Central memory CD8-positive, alpha-beta T cell (primary cell): ENCODE results near the gene GPC5.

Experiments used
- ATAC-seq: fragments of 150-1000 bp; cut with Tn5 transposase; replicated peaks from 2 replicates; pipeline ENCODE4 v1.10.0; 2022; ENCODE audit warnings: mild to moderate bottlenecking, moderate FRiP score, moderate number of reproducible peaks; ENCODE audit not compliant: poor library complexity, severe bottlenecking; ENCODE audit errors: extremely low read depth
- DNase-seq, 2 donors: peaks; one replicate each; pipeline ENCODE4 v3.0.0; 2021; ENCODE audit warnings: low spot score in 2 of 2
- H3K27ac Mint-ChIP-seq: one replicate; pipeline ENCODE4 v1.8.0; 2022; ENCODE audit warnings: low read depth, mild to moderate bottlenecking, moderate library complexity, mixed read lengths
- H3K27me3 Mint-ChIP-seq: one replicate; pipeline ENCODE4 v1.8.0; 2022; ENCODE audit warnings: mixed read lengths
- H3K36me3 Mint-ChIP-seq: one replicate; pipeline ENCODE4 v1.8.0; 2022; ENCODE audit warnings: mild to moderate bottlenecking, moderate library complexity, mixed read lengths; ENCODE audit not compliant: insufficient read depth
- H3K4me1 Mint-ChIP-seq: one replicate; pipeline ENCODE4 v1.8.0; 2022; ENCODE audit warnings: mixed read lengths
- H3K4me3 Mint-ChIP-seq: one replicate; pipeline ENCODE4 v1.8.0; 2022; ENCODE audit warnings: mild to moderate bottlenecking, moderate library complexity, mixed read lengths
- H3K9me3 Mint-ChIP-seq: one replicate; pipeline ENCODE4 v1.8.0; 2022; ENCODE audit warnings: mixed read lengths

Gene GPC5

GRCh38 chr13:92769046-92769445, 1370.6 kb downstream of the GPC5 start:
- DNase-seq = no peak
- H3K27me3 Mint-ChIP-seq = no peaks in the 10 kb centered on the region
- no peaks in the 10 kb centered on the region for H3K4me1 Mint-ChIP-seq
- H3K27ac Mint-ChIP-seq = no peak overlapping the region
- H3K9me3 Mint-ChIP-seq = peaks cover 13% of the 10 kb centered on the region
- no peaks in the 10 kb centered on the region for H3K36me3 Mint-ChIP-seq
- no peak for ATAC-seq
- H3K4me3 Mint-ChIP-seq = no peak overlapping the region

DNA sequence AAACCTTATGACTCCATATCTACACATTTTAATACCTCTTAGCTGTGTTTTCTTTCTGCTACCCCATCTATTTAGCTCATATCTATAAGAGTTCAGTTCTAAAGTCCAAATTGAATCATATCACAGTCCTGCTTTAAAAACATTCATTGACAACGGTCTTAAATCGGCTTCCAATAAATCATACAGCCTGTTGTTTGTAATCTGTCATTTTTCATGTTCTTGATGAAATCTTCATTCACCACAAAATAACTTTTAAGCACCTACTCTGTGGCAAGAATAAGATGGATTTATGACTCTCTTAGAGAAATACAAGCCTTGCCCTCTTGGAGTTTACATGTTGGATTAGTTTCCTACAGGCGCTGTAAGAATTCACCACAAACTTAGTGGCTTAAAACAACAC, 1377.2 kb downstream of the GPC5 start:
- DNase-seq (no peak), ATAC-seq (no peak)
- H3K4me1 Mint-ChIP-seq = no peaks in the 10 kb centered on the region
- no peaks in the 10 kb centered on the region for H3K27me3 Mint-ChIP-seq
- H3K36me3 Mint-ChIP-seq = no peaks in the 10 kb centered on the region
- H3K9me3 Mint-ChIP-seq = peaks cover 23% of the 10 kb centered on the region
- no peak overlapping the region for H3K27ac Mint-ChIP-seq
- no peak overlapping the region for H3K4me3 Mint-ChIP-seq

DNA sequence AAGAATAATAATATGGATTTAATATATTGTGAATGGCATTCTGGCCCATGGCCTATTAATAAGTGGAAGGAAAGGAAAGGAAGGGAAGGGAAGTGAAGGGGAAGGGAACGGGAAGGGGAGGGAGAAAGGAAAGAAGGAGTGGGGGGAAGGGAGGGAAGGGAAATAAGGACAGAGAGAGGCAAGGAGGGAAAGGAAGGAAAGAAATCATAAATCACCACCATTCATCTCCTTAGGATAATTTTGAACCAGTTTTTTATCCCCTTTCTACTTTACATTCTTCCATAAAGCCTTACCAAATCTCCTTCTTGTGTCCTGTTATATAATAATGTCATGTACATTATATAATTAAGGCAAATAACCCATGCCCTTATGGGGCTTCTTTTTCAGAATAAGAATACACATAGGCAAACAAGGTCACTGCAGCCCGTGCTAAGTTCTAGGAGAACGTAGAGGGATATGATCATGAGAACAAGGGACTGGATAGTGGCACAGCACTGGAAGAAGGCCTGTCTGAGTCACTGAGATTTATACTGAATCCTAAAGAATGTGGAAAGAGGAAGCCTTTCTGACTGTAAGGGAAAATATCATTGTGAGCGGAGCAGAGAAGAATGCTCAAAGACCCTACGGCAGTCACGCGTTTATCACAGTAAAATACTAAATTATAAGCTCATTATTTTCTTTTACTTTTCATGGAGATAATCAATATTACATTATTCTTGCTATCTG, 1383.7 kb downstream of the GPC5 start:
- Mint-ChIP-seq H3K36me3 (no peaks in the 10 kb centered on the region), H3K27me3 (no peaks in the 10 kb centered on the region), H3K27ac (no peak overlapping the region), H3K4me3 (no peak overlapping the region), H3K4me1 (no peaks in the 10 kb centered on the region), H3K9me3 (no peaks in the 10 kb centered on the region)
- no peak for ATAC-seq
- no peak for DNase-seq

- H3K27ac Mint-ChIP-seq = no peak overlapping the region
- no peaks in the 10 kb centered on the region for H3K36me3 Mint-ChIP-seq
- H3K9me3 Mint-ChIP-seq = peaks cover 5% of the 10 kb centered on the region
- no peak for DNase-seq
- H3K27me3 Mint-ChIP-seq = no peaks in the 10 kb centered on the region
- no peaks in the 10 kb centered on the region for H3K4me1 Mint-ChIP-seq
- no peak overlapping the region for H3K4me3 Mint-ChIP-seq
- no peak for ATAC-seq
Measured at GRCh38 chr13:92802776-92803175, 1404.4 kb downstream of the GPC5 start.

DNA sequence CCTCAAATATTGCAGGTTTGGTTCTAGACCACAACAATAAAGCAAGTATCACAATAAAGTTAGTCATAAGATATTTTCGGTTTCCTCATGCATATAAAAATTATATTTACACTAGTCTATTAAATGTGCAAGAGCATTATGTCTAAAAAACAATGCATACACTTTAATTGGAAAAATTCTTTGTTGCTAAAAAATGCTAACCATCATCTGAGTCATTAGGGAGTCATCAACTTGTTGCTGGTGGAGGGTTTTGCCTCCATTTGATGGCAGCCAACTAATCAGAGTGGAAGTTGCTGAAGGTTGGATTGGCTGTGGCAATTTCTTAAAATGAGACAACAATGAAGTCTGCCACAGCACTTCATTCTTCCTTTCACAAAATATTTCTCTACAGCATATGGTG, 1405.9 kb downstream of the GPC5 start:
- peaks cover 5% of the 10 kb centered on the region for H3K9me3 Mint-ChIP-seq
- H3K27me3 Mint-ChIP-seq = no peaks in the 10 kb centered on the region
- H3K36me3 Mint-ChIP-seq = no peaks in the 10 kb centered on the region
- no peaks in the 10 kb centered on the region for H3K4me1 Mint-ChIP-seq
- no peak overlapping the region for H3K4me3 Mint-ChIP-seq
- ATAC-seq (no peak), DNase-seq (no peak)
- H3K27ac Mint-ChIP-seq = no peak overlapping the region

GRCh38 chr13:92804926-92805325, 1406.5 kb downstream of the GPC5 start:
- Mint-ChIP-seq H3K4me1 (no peaks in the 10 kb centered on the region), H3K36me3 (no peaks in the 10 kb centered on the region), H3K9me3 (peaks cover 5% of the 10 kb centered on the region), H3K27ac (no peak overlapping the region), H3K4me3 (no peak overlapping the region), H3K27me3 (no peaks in the 10 kb centered on the region)
- ATAC-seq (no peak), DNase-seq (no peak)

DNA sequence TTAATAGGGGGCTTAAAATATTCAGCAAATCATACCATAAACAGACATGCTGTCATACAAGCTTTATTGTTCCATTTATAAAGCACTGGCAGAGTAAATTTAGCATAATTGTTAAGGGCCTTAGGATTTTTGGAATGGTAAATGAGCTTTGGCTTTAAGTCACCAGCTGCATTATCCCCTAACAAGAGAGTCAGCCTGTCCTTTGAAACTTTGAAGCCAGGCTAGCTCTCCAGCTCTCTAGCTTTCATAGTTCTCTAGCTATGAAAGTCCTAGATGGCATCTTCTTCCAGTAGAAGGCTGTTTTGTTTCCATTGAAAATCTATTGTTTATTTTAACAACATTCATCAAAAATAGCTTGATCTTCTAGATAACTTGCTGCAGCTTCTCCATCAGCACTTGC, 1407.3 kb downstream of the GPC5 start:
- Mint-ChIP-seq H3K9me3 (peaks cover 5% of the 10 kb centered on the region), H3K27me3 (no peaks in the 10 kb centered on the region), H3K36me3 (no peaks in the 10 kb centered on the region), H3K4me3 (peak overlapping the region; percentile 67), H3K4me1 (no peaks in the 10 kb centered on the region), H3K27ac (no peak overlapping the region)
- ATAC-seq (no peak), DNase-seq (no peak)

GRCh38 chr13:92806215-92806614, 1407.8 kb downstream of the GPC5 start:
- DNase-seq (no peak), ATAC-seq (no peak)
- Mint-ChIP-seq H3K9me3 (peaks cover 5% of the 10 kb centered on the region), H3K36me3 (no peaks in the 10 kb centered on the region), H3K4me1 (no peaks in the 10 kb centered on the region), H3K27me3 (no peaks in the 10 kb centered on the region), H3K27ac (no peak overlapping the region), H3K4me3 (peak overlapping the region; percentile 67)

DNA sequence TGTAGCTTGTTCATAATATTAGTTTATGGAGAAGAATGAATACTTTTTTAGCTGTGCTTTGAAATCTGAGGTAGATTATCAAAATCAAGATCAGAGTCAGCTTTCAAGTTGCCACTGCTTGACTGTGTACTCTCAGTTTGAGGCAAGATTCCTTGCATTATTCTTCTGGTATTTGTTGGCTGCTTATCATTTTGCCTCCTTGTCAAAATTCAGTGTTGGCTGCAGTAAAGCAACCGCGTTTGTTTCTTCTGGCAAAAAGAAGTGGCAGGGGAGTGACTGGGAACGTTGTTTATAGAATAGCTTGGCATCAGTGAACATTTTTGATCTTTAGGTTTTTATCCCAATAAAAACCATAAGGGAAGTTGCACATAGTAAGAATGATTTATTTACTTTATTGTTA, 1408.9 kb downstream of the GPC5 start:
- Mint-ChIP-seq H3K4me3 (no peak overlapping the region), H3K27me3 (no peaks in the 10 kb centered on the region), H3K27ac (no peak overlapping the region), H3K9me3 (peaks cover 5% of the 10 kb centered on the region), H3K4me1 (no peaks in the 10 kb centered on the region), H3K36me3 (no peaks in the 10 kb centered on the region)
- DNase-seq = no peak
- ATAC-seq = no peak

GRCh38 chr13:92807966-92808365, 1409.5 kb downstream of the GPC5 start:
- no peaks in the 10 kb centered on the region for H3K4me1 Mint-ChIP-seq
- H3K9me3 Mint-ChIP-seq = peaks cover 5% of the 10 kb centered on the region
- DNase-seq (no peak), ATAC-seq (no peak)
- no peaks in the 10 kb centered on the region for H3K36me3 Mint-ChIP-seq
- no peak overlapping the region for H3K27ac Mint-ChIP-seq
- H3K4me3 Mint-ChIP-seq = no peak overlapping the region
- no peaks in the 10 kb centered on the region for H3K27me3 Mint-ChIP-seq

DNA sequence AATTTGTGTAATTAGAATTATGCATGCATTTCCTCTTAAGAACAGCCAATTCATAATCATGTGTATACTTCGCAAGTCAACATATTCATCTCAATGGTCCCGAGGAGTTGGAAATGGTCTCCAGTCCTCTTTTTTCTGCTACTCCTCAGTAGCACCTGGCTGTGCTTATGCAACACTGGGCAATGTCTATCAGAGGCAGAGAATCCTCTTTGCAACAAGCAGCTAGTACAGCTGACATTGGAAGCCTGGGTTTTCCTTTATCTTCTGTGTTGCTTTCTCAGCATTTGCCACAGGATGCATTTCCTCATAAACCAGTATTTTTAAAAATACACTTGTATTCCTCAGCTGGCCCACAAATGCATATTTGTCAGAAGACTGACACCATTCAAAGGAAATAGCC, 1422.9 kb downstream of the GPC5 start:
- no peaks in the 10 kb centered on the region for H3K36me3 Mint-ChIP-seq
- no peaks in the 10 kb centered on the region for H3K27me3 Mint-ChIP-seq
- DNase-seq = no peak
- H3K4me1 Mint-ChIP-seq = no peaks in the 10 kb centered on the region
- ATAC-seq = no peak
- H3K4me3 Mint-ChIP-seq = no peak overlapping the region
- no peak overlapping the region for H3K27ac Mint-ChIP-seq
- peaks cover 8% of the 10 kb centered on the region for H3K9me3 Mint-ChIP-seq

DNA sequence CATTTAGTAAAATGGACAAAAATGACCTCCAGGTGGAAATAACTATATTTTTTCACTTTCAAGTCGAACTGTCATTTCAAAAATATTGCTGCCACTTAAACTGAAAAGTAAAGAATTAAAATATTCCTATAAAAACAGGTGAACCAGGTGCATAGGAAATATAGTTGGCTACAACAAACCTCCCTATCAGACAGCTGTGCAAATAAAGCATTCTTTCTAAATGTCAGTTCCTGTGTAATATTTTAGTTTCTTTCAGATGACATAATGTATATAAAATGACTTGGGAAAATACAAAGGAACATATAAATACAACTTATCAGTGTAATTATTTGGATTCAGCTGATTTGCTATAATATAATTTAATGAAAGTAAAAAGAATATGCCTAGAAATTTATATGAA, 1424.6 kb downstream of the GPC5 start:
- Mint-ChIP-seq H3K36me3 (no peaks in the 10 kb centered on the region), H3K27ac (no peak overlapping the region), H3K9me3 (peaks cover 20% of the 10 kb centered on the region), H3K27me3 (no peaks in the 10 kb centered on the region), H3K4me1 (no peaks in the 10 kb centered on the region), H3K4me3 (no peak overlapping the region)
- DNase-seq (no peak), ATAC-seq (no peak)

GRCh38 chr13:92825938-92826596, 1427.6 kb downstream of the GPC5 start:
- Mint-ChIP-seq H3K36me3 (no peaks in the 10 kb centered on the region), H3K4me1 (no peaks in the 10 kb centered on the region), H3K9me3 (peaks cover 12% of the 10 kb centered on the region), H3K27ac (no peak overlapping the region), H3K27me3 (no peaks in the 10 kb centered on the region), H3K4me3 (no peak overlapping the region)
- ATAC-seq (no peak), DNase-seq (no peak)
